NCI-H226 (cell line): Measurements from ENCODE around the gene NXPH1.
"Not testable (repeated sequence)": the region's sequence is repeated elsewhere in the genome, so short reads cannot be mapped to it uniquely, and the experiment has no call there.

ENCODE experiments used
- DNase-seq: peaks from one replicate; pipeline ENCODE4 v3.0.0-alpha.2; 2015

NXPH1 gene

DNA sequence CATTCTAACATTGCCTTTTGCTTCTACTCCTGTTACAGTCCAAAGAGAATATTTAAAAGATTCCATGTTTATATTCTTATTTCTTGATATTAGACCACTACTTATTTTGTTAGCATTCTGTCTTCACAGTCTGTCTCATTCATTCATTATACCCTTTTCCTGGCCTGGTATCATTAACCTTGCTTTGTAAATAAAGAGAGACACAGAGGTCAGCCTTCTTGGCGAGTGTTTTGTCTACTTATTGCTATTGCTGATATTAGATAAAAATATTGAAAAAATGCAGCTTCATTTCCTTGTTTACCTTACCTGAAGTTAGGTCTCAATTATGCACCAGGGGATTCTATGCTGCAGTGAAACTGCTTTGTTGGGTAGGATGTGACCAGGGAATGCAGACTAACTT is 179.2 kb downstream of the NXPH1 start:
- no peak for DNase-seq

DNA sequence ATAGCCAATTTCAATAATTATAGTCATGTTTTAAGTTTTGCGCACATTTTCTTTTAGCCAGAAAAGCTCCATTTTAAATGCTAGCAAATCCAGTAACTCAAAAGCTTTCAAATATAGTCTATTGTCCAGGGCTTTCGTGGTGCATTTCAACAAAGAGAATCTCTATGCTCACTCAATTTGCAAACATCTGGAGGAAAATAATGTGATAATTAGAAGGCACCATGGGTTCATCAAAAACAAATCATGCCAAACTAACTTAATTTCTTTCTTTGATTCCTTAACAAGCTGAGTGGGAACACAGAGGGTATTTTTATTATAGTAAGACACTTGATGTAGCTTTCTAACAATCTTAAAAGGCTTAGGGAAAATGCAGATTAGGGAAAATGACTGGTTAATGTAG is 179.8 kb downstream of the NXPH1 start:
- DNase-seq: no peak

DNA sequence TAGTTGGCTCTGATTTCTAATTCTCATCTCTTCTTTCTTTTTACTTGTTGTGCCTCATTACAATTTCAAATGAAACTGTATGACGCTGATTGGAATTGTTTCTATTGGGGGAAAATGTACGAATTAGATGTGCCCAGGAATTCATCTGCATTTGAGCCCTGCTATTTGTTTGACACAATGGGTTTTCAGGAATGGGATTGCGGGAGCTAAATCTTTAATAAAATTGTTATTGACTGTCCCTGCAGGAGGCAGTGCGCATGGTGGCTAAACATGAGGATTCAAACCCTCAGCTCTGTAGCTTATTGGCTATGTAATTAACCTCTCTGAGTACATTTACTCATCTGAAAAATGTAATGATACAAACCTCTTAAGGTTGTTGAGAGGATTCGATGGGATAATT is 181.6 kb downstream of the NXPH1 start:
- DNase-seq: no peak

DNA sequence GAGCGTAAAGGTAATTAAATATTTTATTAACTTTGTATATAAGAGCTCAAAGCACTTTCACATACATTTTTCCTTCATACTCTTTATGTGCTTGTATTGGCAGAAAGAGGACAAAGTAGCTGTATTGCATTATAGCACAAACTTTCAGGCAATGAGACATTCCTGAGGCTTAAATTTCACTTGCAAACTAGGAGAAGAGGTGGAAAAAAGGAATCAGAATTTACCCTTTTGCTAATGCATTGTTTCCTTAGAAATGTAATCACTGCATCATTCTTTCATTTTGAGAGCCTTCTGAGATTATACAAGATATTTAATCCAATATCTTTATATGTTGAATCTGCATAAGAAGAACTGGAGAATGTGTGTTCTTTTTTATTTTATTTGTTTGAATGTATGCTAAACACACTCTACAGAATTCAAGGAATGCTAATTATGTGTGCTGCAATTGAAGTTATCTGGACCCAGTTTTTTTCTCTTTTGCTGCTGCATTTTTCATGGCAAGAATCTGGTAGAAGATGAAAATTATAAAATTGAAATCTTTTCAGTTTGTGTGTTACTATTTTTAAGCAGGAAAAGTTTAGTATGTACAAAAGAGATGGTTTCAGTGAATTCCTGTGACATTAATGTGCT is 185.1 kb downstream of the NXPH1 start:
- DNase-seq: no peak

DNA sequence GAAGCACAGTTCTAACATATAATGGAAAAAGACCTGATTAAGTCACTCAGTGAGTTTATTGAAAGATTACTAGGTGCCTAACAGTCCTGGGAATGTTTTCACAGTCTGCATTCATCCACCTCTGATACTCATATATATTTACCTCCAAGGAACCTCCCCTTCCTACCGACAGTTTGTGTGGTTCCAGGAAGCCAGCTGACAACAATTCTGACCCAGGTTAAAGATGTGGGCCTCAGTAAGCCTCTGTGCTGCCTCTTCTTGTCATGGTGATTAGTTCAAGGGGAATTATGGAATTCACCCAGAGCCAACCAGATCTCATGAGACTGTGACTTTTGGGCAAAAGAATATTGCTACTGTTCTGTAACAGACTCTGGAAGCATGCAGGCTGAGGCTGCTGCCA is 186.8 kb downstream of the NXPH1 start:
- no peak for DNase-seq

DNA sequence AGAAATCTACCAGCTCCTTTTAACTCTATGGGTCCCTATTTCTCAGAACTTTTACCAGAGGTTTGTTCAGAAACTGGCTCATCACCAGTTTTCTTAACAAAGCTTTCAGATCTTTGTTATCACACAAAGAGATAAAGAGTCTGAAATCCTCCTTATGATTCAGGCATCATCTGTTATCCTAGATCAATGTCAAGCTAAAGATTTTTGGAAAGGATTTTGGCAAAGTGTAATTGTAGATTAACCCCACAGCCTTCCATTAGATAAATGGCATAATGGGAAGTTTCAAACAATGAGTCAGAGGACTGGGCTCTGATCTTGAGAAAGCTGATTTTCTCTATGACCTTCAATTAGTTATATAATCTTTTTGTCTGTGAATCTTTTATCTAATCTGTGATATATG is 192.2 kb downstream of the NXPH1 start:
- DNase-seq: no peak

DNA sequence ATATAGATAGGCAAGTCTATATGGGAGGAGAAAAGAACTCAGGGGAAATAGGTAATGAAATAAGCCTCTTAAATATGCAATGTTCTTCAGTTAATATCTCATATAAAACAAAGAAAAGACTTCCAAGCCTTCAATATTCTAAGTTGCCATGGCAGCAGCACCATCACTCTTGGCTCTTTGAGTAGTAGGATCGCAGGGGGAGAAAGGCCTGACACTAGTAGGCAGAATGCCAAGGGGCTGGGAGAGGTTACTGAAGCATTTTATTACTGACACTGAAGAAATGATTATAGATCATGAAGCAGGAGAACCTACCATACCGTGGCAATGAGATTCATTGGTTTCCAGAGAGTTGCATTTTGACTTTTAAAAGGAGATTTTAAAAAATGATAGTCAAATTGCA is 193.9 kb downstream of the NXPH1 start:
- DNase-seq: no peak

DNA sequence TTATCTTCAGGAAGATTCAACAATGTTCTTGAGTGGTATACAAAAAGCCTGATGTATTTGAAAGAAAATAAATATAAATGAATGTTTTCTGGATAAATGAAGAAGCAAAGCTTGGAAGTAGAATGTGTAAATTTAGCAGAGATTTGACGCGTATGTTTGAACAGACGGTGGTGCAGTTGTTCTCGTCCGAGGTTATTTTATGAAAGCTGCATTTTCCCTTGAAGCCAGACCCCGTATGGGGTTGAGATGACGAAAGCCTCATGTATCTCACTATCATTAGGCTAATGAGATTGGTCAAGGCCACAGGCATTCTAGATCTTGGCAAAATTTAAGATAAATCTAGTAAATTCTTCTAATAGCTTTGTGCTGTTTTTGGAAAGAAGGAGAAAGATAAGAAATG is 195.2 kb downstream of the NXPH1 start:
- no peak for DNase-seq

DNA sequence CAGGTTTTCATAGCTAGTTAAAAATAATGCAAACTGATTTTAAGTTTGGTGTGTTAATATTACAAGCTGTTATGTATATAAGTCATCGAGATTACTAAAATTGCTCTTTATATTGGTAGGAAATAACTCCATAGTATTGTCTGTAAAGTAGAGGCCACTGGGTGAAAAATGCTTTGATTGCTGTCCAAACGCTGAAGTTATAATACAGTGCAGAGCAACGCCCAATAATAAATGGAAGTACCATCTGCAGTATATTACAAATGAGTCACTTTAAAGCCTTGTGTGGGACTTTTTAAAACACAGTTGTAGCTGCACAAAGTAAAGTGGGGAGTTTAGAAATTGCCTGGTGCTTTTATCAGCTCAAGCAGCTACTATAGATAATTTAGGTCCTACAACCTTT is 196.1 kb downstream of the NXPH1 start:
- no peak for DNase-seq

DNA sequence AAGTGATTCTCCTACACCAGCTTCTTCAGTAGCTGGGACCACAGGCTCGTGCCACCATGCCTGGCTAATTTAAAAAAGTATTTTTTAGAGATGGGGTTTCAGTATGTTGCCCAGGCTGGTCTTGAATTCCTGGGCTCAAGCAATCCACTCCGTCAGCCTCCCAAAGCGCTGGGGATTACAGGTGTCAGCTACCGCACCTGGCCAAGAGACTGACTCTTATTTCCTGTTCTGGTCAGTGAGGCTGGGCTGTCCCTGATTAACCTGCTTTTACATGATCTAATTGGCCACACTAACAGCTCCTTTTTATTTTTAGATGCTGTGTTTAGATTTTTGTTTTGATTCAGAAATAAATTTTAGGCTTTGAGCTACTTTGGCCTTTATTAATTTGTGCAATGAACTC is 203.9 kb downstream of the NXPH1 start:
- DNase-seq: no peak

DNA sequence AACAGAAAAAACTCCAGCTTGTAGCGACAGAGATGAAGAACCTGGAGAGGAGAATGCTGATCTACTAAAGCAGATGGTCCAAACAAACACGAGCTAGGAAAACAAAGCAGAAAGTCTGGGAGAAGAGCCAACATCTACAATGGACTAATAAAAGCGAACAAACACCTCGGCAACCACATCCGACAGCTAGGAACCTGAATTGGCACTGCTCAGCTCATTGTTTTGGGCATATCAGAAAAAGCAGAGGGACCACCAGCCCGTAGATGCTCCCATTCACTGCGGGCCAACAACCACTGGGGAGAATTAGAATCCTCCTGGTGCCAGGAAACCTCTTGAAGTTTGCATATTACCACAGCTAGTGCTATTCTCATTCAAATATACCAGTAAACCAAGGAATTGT is 204.7 kb downstream of the NXPH1 start:
- no peak for DNase-seq

DNA sequence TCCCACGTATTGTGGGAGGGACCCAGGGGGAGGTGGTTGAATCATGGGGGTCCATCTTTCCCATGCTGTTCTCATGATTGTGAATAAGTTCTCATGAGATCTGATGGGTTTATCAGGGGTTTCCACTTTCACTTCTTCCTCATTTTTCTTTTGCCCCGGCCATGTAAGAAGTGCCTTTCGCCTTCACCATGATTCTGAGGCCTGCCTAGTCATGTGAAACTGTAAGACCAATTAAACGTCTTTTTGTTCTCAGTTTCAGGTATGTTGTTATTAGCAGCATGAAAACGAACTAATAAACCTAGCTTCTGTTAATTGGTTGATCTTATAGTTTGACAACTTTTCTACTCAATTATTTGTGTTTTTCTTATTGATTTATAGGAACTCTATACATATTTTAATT is 206.3 kb downstream of the NXPH1 start:
- no peak for DNase-seq

DNA sequence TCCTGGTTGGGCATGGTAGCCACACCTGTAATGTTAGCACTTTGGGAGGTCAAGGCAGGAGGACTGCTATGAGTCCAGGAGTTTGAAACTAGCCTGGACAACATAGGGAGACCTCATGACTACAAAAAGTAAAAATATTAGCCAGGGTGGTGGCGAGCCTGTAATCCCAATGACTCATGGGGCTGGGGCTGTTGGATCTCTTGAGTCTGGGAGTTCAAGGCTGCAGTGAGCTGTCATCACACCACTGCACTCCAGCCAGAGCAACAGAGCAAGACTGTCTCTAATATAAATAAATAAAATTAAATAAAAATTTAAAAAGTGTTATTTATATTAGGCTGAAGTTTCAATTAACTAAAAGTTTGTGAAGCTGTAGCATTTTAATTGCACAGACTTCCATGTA is 207.3 kb downstream of the NXPH1 start:
- DNase-seq: no peak

DNA sequence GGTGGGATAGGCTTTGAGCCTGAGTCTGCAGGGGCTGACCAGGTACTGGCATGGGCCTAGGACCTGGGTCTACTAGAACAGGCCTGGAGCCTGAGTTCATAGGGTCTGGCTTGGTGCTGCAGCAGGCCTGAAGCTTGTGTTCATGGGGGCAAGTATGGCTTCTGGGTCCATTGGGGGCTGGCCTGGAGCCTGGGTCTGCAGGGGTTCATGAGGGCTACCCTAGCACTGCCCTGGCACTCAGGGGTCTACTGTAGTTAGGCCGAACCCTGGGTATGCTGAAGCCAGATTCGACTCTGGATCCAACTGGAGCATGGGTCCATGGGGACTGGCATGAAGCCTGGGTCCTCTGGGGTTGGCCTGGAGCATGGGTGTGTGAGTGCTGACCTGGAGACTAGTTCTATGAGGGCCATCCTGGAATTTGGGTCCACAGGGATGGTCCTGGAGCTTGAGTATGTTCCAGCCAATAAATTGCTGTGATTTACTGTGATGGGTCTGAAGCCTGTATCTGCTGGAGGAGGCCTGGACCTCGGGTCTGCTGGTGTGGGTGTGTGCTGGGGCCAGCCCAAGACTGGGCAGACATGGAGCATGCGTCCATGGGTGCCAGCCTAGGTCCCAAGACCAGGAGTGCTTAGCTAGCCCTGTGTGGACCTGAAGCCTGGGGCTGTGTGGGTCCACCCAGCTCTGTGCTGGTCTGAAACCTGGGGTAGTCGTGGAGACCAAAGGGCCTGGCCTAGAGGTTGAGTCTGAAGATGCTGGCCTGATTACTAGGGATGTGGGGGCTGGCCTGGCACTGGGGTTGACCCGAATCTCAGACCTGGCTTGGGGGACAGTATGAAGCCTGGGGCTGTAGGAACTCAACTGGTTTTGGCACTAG is 235.5 kb downstream of the NXPH1 start:
- no peak for DNase-seq

DNA sequence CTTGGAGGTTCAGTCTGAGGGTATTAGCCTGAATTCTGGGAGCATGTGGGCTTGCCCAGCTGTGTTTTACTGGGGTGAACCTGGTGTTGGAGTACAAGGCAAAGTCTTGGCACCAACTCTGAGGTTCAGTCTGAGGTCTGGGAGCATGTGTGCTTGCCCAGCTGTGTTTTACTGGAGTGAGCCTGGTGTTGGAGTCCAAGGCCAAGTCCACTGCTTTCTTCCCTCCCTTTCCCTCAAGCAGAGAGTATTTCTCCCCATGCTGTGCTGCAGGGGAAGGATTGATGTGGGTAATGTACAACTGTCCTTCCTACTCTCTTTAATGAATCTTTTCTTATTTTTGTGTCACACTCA is 236.1 kb downstream of the NXPH1 start:
- no peak for DNase-seq

DNA sequence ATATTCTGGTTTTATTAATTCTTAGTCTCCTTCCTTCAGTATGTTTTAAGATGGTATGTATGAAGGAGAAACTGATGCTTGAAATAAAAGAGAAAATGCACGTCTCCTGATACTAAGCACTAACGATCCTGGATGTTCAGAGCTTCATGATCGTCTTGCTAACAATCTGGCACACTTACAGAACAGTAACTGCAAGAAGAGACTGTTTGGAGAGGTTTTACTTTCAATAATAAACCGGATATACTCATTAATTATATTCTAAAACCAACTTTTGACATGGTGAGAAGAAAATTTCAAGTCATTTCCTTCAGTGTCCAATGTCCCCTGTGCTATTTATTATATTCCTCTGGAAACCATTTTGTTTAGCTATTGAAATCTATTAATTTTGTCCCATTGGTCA is 251.0 kb downstream of the NXPH1 start:
- no peak for DNase-seq

DNA sequence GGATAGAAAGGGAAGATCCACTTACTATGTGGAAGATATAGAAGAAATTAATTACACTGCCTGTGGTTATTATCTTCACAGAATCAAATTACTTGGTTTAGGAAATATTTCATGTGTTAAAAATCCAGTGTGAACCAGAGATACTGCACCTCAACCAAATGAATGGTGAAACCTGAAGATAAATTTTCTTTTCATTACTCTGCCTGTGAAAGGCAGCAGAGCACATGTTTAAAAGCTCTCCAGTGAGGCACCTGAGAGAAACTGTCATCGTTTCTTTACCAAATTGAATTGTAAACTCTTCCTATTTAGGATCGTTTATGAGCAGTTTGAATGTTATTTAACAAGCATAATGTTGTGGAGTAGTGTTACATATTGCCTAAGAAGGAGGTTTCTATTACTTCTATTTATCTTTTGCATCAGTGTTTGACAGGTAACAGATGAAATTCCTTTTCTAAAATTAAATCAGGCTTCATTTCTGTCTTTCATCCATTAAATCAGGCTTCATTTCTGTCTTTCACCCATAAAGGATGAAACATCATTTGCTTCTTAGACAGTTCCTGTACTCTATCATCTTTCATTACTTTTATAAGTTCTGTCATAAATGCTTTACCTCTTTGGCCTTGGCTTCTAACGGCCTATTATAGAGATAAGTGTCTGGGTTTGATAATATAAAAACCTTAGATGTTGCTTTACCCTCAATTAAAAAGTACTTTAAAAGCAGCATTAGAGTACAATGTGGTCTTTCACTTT is 266.6 kb downstream of the NXPH1 start:
- DNase-seq: no peak

DNA sequence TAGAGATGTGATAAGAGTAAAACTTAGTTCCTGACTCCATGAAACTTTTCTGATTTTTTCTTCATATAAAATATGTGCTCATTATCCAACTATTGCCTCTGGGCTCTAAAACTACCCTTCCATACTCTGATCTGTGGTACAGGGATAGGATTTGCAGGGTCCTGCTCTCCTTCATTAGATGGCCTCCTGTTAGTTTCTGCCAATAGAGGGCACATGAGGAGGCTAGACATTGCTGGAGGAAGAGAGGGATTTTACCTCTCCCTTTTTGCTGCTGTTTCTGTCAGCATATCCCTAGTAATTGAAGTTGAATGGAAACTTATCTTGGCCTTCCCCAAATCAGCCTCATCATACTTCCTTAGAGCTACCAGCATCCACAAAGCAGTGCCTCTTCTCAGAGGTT is 269.4 kb downstream of the NXPH1 start:
- no peak for DNase-seq

DNA sequence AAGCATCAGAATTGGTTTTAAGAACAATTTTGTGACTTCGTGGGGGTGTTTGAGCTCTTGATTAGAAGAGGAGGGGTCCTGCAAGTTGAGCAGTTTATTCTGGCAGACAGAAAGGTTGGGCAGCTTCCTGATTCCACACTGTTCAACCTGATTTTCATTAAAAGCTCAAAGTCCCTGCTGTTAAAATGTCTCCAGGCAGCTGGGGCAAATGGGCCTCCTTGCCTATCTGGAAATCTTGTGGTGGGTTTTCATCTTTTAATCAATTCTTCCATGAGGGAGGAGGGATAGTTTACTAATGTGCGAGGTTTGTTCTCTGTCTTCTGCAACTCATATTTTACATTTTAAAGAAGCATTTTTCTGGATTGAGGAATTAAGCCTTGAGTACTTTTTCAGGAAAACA is 276.7 kb downstream of the NXPH1 start:
- no peak for DNase-seq

DNA sequence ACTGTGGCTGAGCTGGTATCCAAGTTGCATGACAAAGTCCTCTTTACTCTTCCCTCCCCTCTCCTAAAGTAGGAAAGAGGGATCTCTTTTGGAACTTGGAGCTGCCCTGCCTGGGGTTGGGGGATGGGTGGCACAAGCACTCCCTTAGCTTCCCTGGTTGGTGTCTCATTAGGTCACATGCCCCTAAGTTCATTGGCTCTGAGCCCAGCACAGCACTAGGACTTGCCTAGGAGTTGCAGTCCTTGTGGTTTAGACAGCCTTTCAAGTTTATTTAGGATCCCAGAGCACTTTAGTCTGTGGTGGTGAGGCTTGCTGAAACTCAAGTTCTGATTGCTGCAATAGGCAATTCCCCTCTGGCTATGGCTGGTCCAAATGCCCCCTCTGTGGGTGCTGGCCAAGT is 281.4 kb downstream of the NXPH1 start:
- no peak for DNase-seq

DNA sequence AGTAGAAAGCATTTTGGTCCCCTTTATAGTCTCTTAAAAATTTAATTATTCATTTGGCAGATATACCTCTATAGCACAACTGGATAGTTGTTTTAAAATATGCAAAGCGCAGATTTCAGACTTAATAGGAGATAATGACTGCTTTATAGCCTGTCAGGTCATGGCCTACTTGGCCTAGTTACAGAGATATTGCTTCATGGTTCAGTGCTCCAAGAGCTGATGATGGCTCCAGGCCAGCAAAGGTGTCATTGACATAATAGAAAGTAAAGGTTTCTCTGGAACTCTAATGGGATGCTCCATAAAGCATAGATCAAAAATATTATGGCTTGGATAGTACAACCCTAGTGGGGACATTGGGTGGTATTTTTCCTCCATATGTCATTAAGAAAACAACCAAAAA is 285.7 kb downstream of the NXPH1 start:
- no peak for DNase-seq

DNA sequence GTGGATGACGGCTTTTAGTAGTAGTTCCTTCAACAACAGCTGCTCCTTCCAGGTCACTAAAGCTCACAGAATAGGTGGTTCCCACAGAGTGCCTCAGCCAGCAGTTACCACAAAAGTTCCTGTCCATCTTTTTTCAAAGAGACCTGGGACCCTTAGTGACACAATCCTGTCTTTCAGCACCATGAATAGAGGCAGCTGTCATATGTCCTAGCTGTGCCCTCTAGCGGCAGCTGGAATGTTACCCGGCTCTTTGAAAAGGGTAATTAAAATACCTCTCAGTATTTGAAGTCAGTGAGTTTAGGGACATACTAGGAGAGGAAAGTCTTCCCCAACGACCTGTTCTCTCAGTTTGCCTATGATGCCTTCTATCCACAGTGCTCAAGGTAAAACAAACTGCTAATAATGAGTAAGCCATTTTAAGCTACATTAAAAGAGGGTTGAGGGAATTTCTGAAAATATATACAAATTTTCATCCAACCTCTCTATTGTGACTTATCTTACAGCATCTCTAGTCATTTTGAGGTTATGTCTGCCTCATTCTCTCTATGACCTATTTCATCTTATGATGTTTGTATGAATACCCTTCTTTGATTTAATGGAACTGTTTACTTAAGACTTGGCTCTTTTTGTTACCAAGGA is 290.8 kb downstream of the NXPH1 start:
- DNase-seq: no peak

DNA sequence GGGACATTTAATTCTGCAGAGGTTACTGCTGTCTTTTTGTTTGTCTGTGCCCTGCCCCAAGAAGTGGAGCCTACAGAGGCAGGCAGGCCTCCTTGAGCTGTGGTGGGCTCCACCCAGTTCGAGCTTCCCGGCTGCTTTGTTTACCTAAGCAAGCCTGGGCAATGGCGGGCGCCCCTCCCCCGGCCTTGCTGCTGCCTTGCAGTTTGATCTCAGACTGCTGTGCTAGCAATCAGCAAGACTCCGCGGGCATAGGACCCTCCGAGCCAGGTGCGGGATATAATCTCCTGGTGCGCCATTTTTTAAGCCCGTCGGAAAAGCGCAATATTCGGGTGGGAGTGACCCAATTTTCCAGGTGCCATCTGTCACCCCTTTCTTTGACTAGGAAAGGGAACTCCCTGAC is 298.3 kb downstream of the NXPH1 start:
- not testable (repeated sequence) for DNase-seq

DNA sequence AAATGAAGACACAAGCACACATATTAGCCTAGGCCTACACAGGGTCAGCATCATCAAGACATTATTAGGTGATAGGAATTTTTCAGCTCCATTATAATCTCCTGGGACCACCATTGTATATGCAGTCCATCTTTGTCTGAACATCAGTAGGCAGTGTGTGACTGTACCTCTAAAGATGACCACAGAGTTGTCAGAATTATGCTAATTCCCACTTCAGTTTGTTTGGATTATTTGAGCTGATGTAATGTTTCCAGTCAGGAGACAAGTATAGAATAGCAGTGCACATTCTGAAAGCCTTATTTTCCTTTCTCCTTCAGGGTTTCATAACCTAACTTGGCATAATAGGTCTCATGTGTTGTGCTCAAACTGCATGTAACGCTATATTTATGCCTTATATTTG is 306.4 kb downstream of the NXPH1 start:
- DNase-seq: no peak
